IMR-90 (cell line): Measurements from ENCODE around the gene GATA5. TPM values are rescaled to one million over a fixed set of nuclear protein-coding genes. Genes with fewer than 3 reads are reported as not detected.

Source experiments
- ATAC-seq: fragments of 200-7000 bp; cut with Tn5 transposase; 2 replicates; pipeline ENCODE4 v1.9.1; 2020; ENCODE audit warnings: low read depth, mild to moderate bottlenecking, moderate library complexity
- BruUV-seq: library from RNA; stranded (reverse); fragments of 400-500 nt; replicated peaks from 2 replicates; lab custom pipeline; 2021; lab: Mats Ljungman, UMichigan
- CTCF ChIA-PET: fragments of 300-600 bp; formaldehyde crosslinking; extraction: SDS; loops from one replicate; lab custom pipeline; 2021; ENCODE audit warnings: antibody characterized with exemption; lab: Yijun Ruan, JAX
- POLR2A ChIA-PET: fragments of 300-600 bp; sonication (Branson Sonifier 250); formaldehyde crosslinking; loops from one replicate; lab custom pipeline; 2022; ENCODE audit warnings: antibody characterized with exemption; ENCODE audit not compliant: unreplicated experiment; lab: Charles Lee
- DNase-seq: peaks from one replicate; pipeline ENCODE4 v3.0.0; 2013
- H2AFZ ChIP-seq: replicated peaks from 2 replicates; pipeline ENCODE3; 2013; ENCODE audit warnings: low read length, mild to moderate bottlenecking; ENCODE audit not compliant: poor library complexity
- H2AK5ac ChIP-seq: 2 replicates; pipeline ENCODE4 v1.6.1; 2013; ENCODE audit warnings: low read depth, low read length, inconsistent platforms
- H2AK9ac ChIP-seq: replicated peaks from 2 replicates; pipeline ENCODE3; 2013; ENCODE audit warnings: mild to moderate bottlenecking, low read depth, low read length, moderate library complexity; ENCODE audit not compliant: poor library complexity
- H2BK120ac ChIP-seq: 2 replicates; pipeline ENCODE4 v1.6.1; 2013; ENCODE audit warnings: low read depth, low read length, inconsistent platforms
- H2BK15ac ChIP-seq: 3 replicates; pipeline ENCODE4 v1.6.1; 2013; ENCODE audit warnings: low read depth, low read length, inconsistent platforms
- H2BK20ac ChIP-seq: 2 replicates; pipeline ENCODE4 v1.6.1; 2013; ENCODE audit warnings: low read depth, mild to moderate bottlenecking, inconsistent platforms, low read length, moderate library complexity
- H2BK5ac ChIP-seq: 2 replicates; pipeline ENCODE4 v1.6.1; 2013; ENCODE audit warnings: mild to moderate bottlenecking, low read depth, low read length, inconsistent platforms; ENCODE audit not compliant: poor library complexity, severe bottlenecking
- H3K14ac ChIP-seq: replicated peaks from 2 replicates; pipeline ENCODE4 v1.6.1; 2013; ENCODE audit warnings: low read depth, low read length, inconsistent platforms
- H3K18ac ChIP-seq: 2 replicates; pipeline ENCODE4 v1.6.1; 2013; ENCODE audit warnings: low read depth, low read length, control low read depth
- H3K23ac ChIP-seq: 2 replicates; pipeline ENCODE4 v1.6.1; 2013; ENCODE audit warnings: low read depth, low read length, inconsistent platforms
- H3K27ac ChIP-seq: 2 replicates; pipeline ENCODE4 v1.5.1; 2013; ENCODE audit warnings: mild to moderate bottlenecking, control low read depth, low read length; ENCODE audit not compliant: insufficient read depth
- H3K27me3 ChIP-seq: 2 replicates; pipeline ENCODE4 v1.6.1; 2013; ENCODE audit warnings: low read length; ENCODE audit not compliant: control insufficient read depth, insufficient read depth
- H3K36me3 ChIP-seq: 2 replicates; pipeline ENCODE4 v1.6.1; 2013; ENCODE audit warnings: low read length, mixed read lengths; ENCODE audit not compliant: control insufficient read depth, insufficient read depth
- H3K4ac ChIP-seq: 2 replicates; pipeline ENCODE4 v1.6.1; 2013; ENCODE audit warnings: low read depth, low read length, inconsistent platforms
- H3K4me1 ChIP-seq: 2 replicates; pipeline ENCODE4 v1.6.1; 2013; ENCODE audit warnings: low read length, mixed read lengths; ENCODE audit not compliant: control insufficient read depth, insufficient read depth
- H3K4me2 ChIP-seq: 2 replicates; pipeline ENCODE4 v1.6.1; 2013; ENCODE audit warnings: low read depth, mild to moderate bottlenecking, control low read depth, low read length, moderate library complexity
- H3K4me3 ChIP-seq: 2 replicates; pipeline ENCODE4 v1.5.1; 2013; ENCODE audit warnings: low read depth, mild to moderate bottlenecking, control low read depth, low read length, moderate library complexity; ENCODE audit not compliant: insufficient read depth
- H3K56ac ChIP-seq: 2 replicates; pipeline ENCODE4 v1.6.1; 2013; ENCODE audit warnings: low read length, inconsistent platforms; ENCODE audit not compliant: insufficient read depth; ENCODE audit errors: extremely low read depth
- H3K79me1 ChIP-seq, 2 experiments: 2 replicates each; pipeline ENCODE4 v1.6.1; 2013; ENCODE audit warnings: low read length in 2 of 2, inconsistent platforms in 1 of 2, low read depth in 1 of 2
- H3K9ac ChIP-seq: 2 replicates; pipeline ENCODE4 v1.6.1; 2013; ENCODE audit warnings: low read depth, low read length, control low read depth
- H3K9me1 ChIP-seq: 2 replicates; pipeline ENCODE4 v1.6.1; 2013; ENCODE audit warnings: low read length, inconsistent platforms; ENCODE audit not compliant: insufficient read depth
- H3K9me3 ChIP-seq: 2 replicates; pipeline ENCODE4 v1.6.1; 2013; ENCODE audit warnings: low read length; ENCODE audit not compliant: control insufficient read depth, insufficient read depth
- H4K20me1 ChIP-seq: 2 replicates; pipeline ENCODE4 v1.6.1; 2013; ENCODE audit warnings: low read length, inconsistent platforms; ENCODE audit not compliant: insufficient read depth
- H4K5ac ChIP-seq: 2 replicates; pipeline ENCODE4 v1.6.1; 2013; ENCODE audit warnings: mild to moderate bottlenecking, low read depth, low read length, control low read depth
- H4K8ac ChIP-seq, 2 experiments: 2 replicates each; pipeline ENCODE4 v1.6.1; 2013; ENCODE audit warnings: low read depth in 2 of 2, low read length in 2 of 2, control low read depth in 1 of 2, inconsistent platforms in 1 of 2
- H4K91ac ChIP-seq: 2 replicates; pipeline ENCODE4 v1.6.1; 2013; ENCODE audit warnings: low read depth, low read length, inconsistent platforms; ENCODE audit not compliant: insufficient read depth
- CEBPB ChIP-seq: IDR thresholded peaks from 2 replicates; pipeline ENCODE4 v1.6.1; 2012; ENCODE audit warnings: low read depth, low read length, improper control_type of control experiment
- CTCF ChIP-seq: conservative IDR thresholded peaks from 2 replicates; pipeline ENCODE4 v1.5.1; 2012; ENCODE audit warnings: mild to moderate bottlenecking, low read depth, low read length, improper control_type of control experiment
- ELK1 ChIP-seq: fragments of 150-350 bp; IDR thresholded peaks from 2 replicates; pipeline ENCODE4 v1.6.1; 2016; ENCODE audit warnings: low read depth, mild to moderate bottlenecking, low read length, moderate library complexity, borderline replicate concordance
- MAFK ChIP-seq: IDR thresholded peaks from 2 replicates; pipeline ENCODE4 v1.6.1; 2012; ENCODE audit warnings: low read depth, low read length, improper control_type of control experiment
- MAZ ChIP-seq: IDR thresholded peaks from 2 replicates; pipeline ENCODE4 v1.6.1; 2012; ENCODE audit warnings: low read depth, mild to moderate bottlenecking, low read length, improper control_type of control experiment, moderate library complexity, borderline replicate concordance
- MXI1 ChIP-seq: IDR thresholded peaks from 2 replicates; pipeline ENCODE4 v1.6.1; 2012; ENCODE audit warnings: low read depth, mild to moderate bottlenecking, low read length, moderate library complexity, borderline replicate concordance
- NFE2L2 ChIP-seq: fragments of 150-350 bp; IDR thresholded peaks from 2 replicates; pipeline ENCODE4 v1.6.1; 2016; ENCODE audit warnings: low read depth, mild to moderate bottlenecking, low read length
- POLR2A ChIP-seq: IDR thresholded peaks from 2 replicates; pipeline ENCODE4 v1.6.1; 2012; ENCODE audit warnings: mild to moderate bottlenecking, low read depth, low read length
- RAD21 ChIP-seq: IDR thresholded peaks from 2 replicates; pipeline ENCODE4 v1.6.1; 2012; ENCODE audit warnings: low read length, improper control_type of control experiment
- RCOR1 ChIP-seq: IDR thresholded peaks from 2 replicates; pipeline ENCODE4 v1.6.1; 2012; ENCODE audit warnings: mild to moderate bottlenecking, low read length, improper control_type of control experiment; ENCODE audit not compliant: insufficient replicate concordance
- RFX5 ChIP-seq: IDR thresholded peaks from 2 replicates; pipeline ENCODE4 v1.8.0; 2012; ENCODE audit warnings: low read depth, mild to moderate bottlenecking, low read length, moderate library complexity
- SMC3 ChIP-seq: fragments of 150-350 bp; IDR thresholded peaks from 2 replicates; pipeline ENCODE4 v1.6.1; 2016; ENCODE audit warnings: low read depth, mild to moderate bottlenecking, antibody characterized with exemption, low read length, moderate library complexity
- USF2 ChIP-seq: fragments of 150-350 bp; IDR thresholded peaks from 2 replicates; pipeline ENCODE4 v1.6.1; 2017; ENCODE audit warnings: mild to moderate bottlenecking, antibody characterized with exemption, low read length, low read depth
- WGBS, 2 experiments: methylation state at CpG; one replicate each; pipeline versions ENCODE4 v1.1.5 to v1.1.7; 2013; ENCODE audit warnings: missing lambda C conversion rate in 2 of 2; ENCODE audit not compliant: insufficient read length in 1 of 2; ENCODE audit errors: extremely low coverage in 2 of 2; 5-methylcytosine and 5-hydroxymethylcytosine counted together
- dilution Hi-C: fragments of 300-500 bp; cut with HindIII; formaldehyde crosslinking; loops from one replicate; pipeline ENCODE4 v1.14.3; 2018; ENCODE audit warnings: low sequenced_read_pairs; ENCODE audit not compliant: unreplicated experiment
- in situ Hi-C: fragments of 300-500 bp; cut with MboI; formaldehyde crosslinking; loops from 3 replicates; pipeline ENCODE4 v1.14.3; 2019; ENCODE audit warnings: low sequenced_read_pairs, inconsistent platforms, mixed read lengths
- intact Hi-C: fragments of 100-400 bp; cut with micrococcal nuclease; formaldehyde crosslinking; loops from 2 replicates; pipeline ENCODE4 v1.10.0; 2022
- polyA plus RNA-seq, 3 experiments: library from polyadenylated mRNA; depleted of rRNA; stranded (reverse); fragments of >200 nt; gene quantifications; 2 replicates each; pipeline ENCODE4 v1.2.3, GENCODE V29; 2012; ENCODE audit warnings: low replicate concordance in 1 of 3
- total RNA-seq: library from RNA; depleted of rRNA; stranded (reverse); fragments of >200 nt; gene quantifications from 2 replicates; pipeline ENCODE4 v1.2.3, GENCODE V29; 2012

GATA5 gene
- total and polyA plus RNA-seq, 2 of the 4 experiments (the other 2 are of a cell fraction) = not detected

- TF ChIP-seq MAZ = no peak
- TF ChIP-seq RFX5 = no peak
- no peak for TF ChIP-seq RCOR1
- no peak for TF ChIP-seq CTCF
- TF ChIP-seq POLR2A = no peak
- no peak for TF ChIP-seq RAD21
- no peak for TF ChIP-seq ELK1
- TF ChIP-seq MAFK = no peak
- TF ChIP-seq CEBPB = no peak
- TF ChIP-seq MXI1 = no peak
- no peak for TF ChIP-seq NFE2L2
- no peak for TF ChIP-seq USF2
- TF ChIP-seq SMC3 = no peak
- H3K23ac ChIP-seq = no peak overlapping the region
- H4K8ac ChIP-seq = no peak overlapping the region
- peaks cover 80% of the 10 kb centered on the region for H3K27me3 ChIP-seq
- H3K56ac ChIP-seq = no peak overlapping the region
- no peak for ATAC-seq
- no peak overlapping the region for H3K18ac ChIP-seq
- H3K4me3 ChIP-seq = no peak overlapping the region
- H2BK20ac ChIP-seq = no peak overlapping the region; the same call in 1 of the 2 replicates
- dilution Hi-C loops (no loop called here), in situ Hi-C loops (no loop called here), intact Hi-C loops (no loop called here)
- H2AK5ac ChIP-seq = no peak overlapping the region
- WGBS, 2 experiments = 79% methylated on average over 3 of the region's 3 CpGs; no CpG with 5 or more reads in 1 of the 2 experiments
- ChIA-PET POLR2A (no interaction called here), CTCF (no interaction called here)
- no peaks in the 10 kb centered on the region for H3K36me3 ChIP-seq
- no peak overlapping the region for H4K5ac ChIP-seq
- no peak for DNase-seq
- H2AK9ac ChIP-seq = no peak overlapping the region
- no peaks in the 10 kb centered on the region for H4K20me1 ChIP-seq
- H2BK5ac ChIP-seq = no peak overlapping the region
- no peak overlapping the region for H3K9ac ChIP-seq
- H2BK15ac ChIP-seq = no peak overlapping the region
- H3K4me2 ChIP-seq = no peak overlapping the region
- no peaks in the 10 kb centered on the region; the same call in 1 of the 2 replicates for H3K9me1 ChIP-seq
- no peak overlapping the region for H3K14ac ChIP-seq
- H3K79me1 ChIP-seq = no peaks in the 10 kb centered on the region
- no peak overlapping the region for H2AFZ ChIP-seq
- peaks cover 8% of the 10 kb centered on the region; the same call in 1 of the 2 replicates for H3K4me1 ChIP-seq
- H3K4ac ChIP-seq = no peak overlapping the region
- H3K9me3 ChIP-seq = peaks cover 7% of the 10 kb centered on the region
- 0 out of 2 replicates have a peak overlapping the region, but pooled peaks have one; percentile 32 for H2BK120ac ChIP-seq
- H3K27ac ChIP-seq = no peak overlapping the region
- BruUV-seq = no TSS peak
- no peak overlapping the region for H4K91ac ChIP-seq
Measured at GRCh38 chr20:62436692-62437091, 39.1 kb downstream of the GATA5 start.
